CD4-positive, alpha-beta T cell treated with Interleukin-2 at 100 ng/mL for 4 hours (primary cell): Measurements from ENCODE around the gene ZBED1.
"Not testable (repeated sequence)": the region's sequence is repeated elsewhere in the genome, so short reads cannot be mapped to it uniquely, and the experiment has no call there.

Source experiments
- DNase-seq: peaks from one replicate; pipeline ENCODE4 v3.0.0-alpha.2; 2020; ENCODE audit warnings: low spot score

Gene ZBED1

DNA sequence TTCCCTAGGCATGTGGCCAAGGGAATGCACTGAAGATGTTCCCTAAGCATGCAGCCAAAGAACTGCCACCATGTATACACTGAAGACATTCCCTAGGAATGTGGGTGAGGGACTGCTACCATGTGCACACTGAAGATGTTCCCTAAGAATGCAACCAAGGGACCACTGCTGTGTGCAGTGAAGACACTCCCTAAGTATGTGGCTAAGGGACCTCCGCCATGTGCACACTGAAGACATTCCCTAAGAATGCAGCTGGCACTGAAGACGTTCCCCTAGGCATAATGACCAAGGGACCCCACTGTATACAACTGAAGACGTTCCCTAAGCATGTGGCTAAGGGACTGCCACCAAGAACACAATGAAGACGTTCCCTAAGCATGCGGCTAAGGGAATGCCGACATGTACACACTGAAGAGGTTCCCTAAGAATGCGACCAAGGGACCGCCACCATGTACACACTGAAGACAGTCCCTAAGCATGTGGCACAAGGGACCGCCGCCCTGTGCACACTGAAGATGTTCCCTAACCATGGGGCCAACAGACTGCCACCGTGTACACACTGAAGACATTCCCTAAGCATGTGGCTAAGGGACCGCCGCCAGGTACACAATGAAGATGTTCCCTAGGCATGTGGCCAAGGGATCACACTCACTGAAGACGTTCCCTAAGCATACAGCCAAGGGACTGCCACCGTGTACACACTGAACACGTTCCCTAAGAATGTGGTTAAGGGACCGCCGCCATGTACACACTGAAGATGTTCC, 25.6 kb downstream of the ZBED1 start:
- DNase-seq = no peak

- DNase-seq = no peak
These were observed 26.4 kb downstream of the ZBED1 start for GRCh38 chrX:2474280-2474962.

DNA sequence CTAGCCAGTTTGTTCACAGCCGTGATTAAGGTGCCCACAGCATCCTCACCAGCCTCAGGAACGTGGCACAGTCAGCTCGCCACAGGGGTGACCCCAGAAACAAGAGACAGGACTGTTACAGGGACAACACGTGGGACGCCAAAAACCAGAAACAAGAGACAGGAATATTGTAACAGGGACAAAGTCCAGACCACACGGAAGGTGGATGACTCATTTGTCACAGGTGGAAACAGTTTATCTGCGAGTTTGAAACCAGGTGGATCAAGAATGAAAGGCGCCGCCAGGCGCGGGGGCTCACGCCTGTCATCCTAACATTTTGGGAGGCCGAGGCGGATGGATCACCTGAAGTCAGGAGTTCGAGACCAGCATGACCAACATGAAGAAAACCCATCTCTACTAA, 27.7 kb downstream of the ZBED1 start:
- DNase-seq = not testable (repeated sequence)

DNA sequence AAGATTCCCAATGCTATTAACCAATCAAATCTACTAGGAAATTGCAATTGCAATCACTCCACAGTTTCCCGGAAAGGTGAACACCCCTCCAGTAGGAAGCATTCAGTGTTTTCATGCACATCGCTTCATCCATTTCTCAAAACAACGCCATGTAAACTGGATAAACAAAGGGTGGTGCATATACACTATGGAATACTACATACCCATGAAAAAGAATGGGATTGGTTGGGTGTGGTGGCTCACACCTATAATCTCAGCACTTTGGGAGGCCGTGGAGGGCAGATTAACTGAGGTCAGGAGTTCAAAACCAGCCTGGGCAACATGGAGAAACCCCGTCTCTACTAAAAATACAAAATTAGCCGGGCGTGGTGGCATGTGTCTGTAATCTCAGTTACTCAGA, 29.1 kb downstream of the ZBED1 start:
- DNase-seq = no peak

DNA sequence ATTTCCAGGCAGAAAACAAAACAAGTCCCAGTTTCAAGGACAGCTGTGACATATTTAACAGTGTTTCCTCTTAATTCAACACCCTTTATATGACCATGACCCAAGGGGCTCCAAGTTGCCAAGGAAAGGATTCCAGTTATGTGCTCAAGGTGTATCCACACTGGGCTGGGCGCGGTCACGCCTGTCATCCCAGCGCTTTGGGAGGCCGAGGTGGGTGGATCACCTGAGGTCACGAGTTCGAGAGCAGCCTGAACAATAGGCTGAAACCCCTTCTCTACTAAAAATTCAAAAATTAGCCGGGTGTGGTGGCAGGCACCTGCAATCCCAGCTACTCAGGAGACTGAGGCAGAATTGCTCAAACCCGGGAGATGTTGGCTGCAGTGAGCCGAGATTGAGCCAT, 29.6 kb downstream of the ZBED1 start:
- not testable (repeated sequence) for DNase-seq

GRCh38 chrX:2469852-2470251, 30.9 kb downstream of the ZBED1 start:
- DNase-seq = not testable (repeated sequence)

GRCh38 chrX:2469196-2469685, 31.5 kb downstream of the ZBED1 start:
- no peak for DNase-seq

DNA sequence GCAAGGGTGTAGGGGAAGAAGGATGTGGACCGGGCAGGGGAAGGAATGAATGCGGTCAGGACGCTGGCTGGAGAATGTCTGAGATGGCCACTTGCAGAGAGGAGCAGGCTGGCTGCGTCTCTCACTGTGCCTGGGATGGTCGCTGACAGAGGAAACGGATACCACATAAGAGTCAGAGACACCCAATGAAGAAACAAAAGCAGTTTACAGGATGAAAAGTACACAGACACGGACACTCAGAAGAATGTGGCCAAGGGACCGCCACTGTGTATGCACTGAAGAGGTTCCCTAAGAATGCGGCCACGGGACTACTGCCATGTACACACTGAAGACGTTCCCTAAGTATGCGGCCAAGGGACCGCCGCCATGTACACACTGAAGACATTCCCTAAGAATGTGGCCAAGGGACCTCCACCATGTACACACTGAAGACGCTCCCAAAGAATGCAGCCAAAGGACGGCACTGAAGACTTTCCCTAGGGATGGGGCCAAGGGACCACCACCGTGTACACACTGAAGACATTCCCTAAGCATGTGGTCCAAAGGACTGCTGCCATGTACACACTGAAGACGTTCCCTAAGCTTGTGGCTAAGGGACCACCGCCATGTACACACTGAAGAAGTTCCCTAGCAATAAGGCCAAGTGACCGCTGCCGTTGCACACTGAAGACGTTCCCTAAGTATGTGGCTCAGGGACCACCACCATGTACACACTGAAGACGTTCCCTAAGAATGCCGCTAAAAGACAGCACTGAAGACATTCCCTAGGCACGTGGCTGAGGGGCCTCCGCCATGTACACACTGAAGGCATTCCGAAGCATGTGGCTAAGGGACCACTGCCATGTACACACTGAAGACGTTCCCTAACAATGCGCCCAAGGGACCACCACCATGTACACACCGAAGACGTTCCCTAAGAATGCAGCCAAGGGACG, 32.2 kb downstream of the ZBED1 start:
- no peak for DNase-seq

DNA sequence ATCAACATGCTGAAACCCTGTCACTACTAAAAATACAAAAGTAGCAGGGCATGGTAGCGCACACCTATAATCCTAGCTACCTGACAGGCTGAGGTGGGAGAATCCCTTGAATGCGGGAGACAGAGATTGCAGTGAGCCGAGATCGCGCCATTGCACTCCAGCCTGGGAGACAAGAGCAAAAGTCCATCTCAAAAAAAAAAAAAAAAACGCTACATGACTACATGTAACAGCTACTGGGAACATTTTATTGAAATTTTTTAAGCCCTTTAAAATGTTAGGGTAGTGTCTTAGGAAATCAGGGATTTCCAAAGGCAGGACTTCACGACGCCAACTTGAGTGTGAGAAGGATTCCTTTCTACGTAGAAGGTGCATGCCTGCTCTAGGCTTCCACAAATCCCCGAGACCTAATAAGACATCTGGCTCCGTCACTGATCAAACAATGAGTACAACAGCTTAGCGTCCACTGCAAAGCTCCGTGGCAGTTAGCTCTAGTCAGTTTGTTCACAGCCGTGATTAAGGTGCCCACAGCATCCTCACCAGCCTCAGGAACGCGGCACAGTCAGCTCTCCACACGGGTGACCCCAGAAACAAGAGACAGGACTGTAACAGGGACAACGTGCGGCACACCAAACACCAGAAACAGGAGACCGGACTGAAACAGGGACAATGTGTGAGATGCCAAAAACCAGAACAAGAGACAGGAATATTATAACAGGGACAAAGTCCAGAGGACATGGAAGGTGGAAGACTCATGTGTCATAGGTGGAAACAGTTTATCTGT, 33.7 kb downstream of the ZBED1 start:
- no peak for DNase-seq

DNA sequence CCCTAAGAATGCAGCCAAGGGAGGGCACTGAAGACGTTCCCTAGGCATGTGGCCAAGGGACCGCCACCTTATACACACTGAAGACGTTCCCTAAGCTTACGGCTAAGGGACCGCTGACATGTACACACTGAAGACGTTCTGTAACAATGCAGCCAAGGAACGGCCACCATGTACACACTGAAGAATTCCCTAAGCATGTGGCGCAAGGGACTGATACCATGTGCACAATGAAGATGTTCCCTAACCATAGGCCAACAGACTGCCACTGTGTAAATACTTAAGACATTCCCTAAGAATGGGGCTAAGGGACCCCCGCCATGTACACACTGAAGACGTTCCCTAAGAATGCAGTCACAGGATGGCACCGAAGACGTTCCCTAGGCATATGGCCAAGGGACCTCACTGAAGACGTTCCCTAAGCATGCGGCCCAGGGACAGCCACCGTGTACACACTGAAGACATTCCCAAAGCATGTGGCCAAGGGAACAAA, 36.1 kb downstream of the ZBED1 start:
- no peak for DNase-seq

DNA sequence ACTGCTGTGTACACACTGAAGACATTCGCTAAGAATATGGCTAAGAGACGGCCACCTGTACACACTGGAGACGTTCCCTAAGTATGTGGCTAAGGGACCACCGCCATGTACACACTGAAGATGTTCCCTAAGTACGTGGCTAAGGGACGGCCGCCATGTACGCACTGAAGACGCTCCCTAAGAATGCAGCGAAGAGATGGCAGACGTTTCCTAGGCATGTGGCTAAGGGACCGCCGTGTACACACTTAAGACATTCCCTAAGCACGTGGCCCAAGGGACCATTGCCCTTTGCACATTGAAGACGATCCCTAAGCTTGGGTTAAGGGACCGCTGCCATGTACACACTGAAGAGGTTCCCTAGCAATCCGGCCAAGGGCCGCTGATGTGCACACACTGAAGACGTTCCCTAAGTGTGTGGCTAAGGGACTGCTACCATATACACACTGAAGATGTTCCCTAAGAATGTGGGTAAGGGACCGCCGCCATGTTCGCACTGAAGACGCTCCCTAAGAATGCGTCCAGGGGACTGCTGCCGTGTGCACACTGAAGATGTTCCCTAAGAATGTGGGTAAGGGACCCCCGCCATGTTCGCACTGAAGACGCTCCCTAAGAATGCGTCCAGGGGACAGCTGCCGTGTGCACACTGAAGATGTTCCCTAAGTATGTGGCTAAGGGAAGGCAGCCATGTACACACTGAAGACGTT, 36.7 kb downstream of the ZBED1 start:
- no peak for DNase-seq

DNA sequence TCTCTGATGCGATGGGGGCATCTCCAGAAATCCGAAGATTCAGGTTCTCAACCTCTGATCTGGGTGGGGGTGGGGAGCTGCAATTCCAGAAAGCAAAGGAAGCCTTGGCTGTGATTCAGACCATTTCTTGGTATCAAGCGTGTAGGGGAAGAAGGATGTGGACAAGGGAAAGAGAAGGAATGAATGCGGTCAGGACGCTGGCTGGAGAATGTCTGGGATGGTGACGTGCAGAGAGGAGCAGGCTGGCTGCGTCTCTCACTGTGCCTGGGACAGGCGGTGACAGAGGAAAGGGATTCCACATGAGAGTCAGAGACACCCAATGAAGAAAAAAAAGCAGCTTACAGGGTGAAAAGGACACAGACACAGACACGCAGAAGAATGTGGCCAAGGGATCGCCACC, 37.3 kb downstream of the ZBED1 start:
- DNase-seq = not testable (repeated sequence)

- DNase-seq = no peak
These were observed 38.0 kb downstream of the ZBED1 start for GRCh38 chrX:2462780-2463179.

- no peak for DNase-seq
These were observed 38.7 kb downstream of the ZBED1 start for GRCh38 chrX:2462074-2462473.

- DNase-seq = no peak
These were observed 39.1 kb downstream of the ZBED1 start for GRCh38 chrX:2461711-2462016.

GRCh38 chrX:2460821-2461710, 39.7 kb downstream of the ZBED1 start:
- not testable (repeated sequence) for DNase-seq

DNA sequence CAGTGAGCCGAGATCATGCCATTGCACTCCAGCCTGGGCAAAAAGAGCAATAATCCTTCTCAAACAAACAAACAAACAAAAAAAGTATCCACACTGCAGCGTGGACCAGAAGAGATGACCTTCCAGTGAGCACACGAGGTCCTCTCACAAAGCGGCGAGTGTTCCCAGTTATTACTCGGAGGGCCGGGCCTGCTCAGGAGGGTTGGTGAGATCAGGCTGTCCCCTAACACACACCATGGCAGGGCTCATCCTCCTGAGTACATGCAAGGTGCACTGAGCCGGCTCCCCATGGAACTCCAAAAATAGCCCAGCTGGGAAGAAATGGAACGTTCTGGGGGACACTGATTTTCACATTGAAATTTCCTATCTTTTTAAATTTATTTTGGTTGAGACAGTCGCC, 40.7 kb downstream of the ZBED1 start:
- not testable (repeated sequence) for DNase-seq

- DNase-seq = no peak
These were observed 42.5 kb downstream of the ZBED1 start for GRCh38 chrX:2458309-2458708.

GRCh38 chrX:2457289-2458133, 43.3 kb downstream of the ZBED1 start:
- no peak for DNase-seq
